ENCODE results near the gene SLC16A11. TPM values are rescaled to one million over a fixed set of nuclear protein-coding genes. Genes with fewer than 3 reads are reported as not detected.

The SLC16A11 gene
- total and polyA plus RNA-seq, 2 donors from 2014 or later: 2.1 to 7.8 TPM

DNA sequence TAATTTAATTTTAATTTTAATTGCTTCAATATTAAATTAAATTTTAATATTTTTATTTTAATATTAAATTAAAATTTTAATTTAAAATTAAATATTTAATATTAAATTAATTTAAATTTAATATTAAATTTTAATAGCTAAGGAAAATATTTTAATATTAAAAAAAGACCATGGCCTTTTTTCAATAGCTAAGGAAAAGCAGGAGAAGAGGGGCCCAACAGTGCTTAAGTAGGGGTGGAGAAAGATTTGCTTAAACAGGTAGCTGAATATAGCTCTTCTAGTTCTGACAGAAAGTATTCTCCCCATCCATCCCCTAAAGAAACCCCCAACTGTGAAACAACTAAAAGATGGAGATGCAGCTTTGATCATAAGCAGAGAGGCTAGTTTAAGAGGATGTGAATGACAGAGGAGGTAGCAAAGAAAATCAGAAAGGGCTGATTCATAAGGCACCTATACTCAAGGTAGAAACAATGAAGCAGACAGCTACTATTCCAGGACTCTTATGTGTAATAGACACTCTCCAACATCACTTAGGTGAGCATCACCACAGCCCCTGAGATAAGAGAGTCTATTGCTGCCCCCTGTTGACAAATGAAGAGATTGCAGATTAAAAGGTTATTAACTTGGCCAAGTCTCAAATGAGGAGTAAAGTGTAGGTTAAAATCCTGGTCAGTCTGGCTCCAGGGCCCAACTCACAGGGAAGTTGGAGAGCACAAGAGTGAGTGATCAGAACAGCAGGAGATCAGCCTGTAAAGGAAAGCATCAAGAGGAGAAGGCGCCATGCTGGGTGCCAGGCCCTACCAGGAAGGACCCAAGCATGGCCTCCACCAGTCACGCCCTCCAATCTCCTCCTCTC lies 39.3 kb downstream of the SLC16A11 start:
- DNase-seq (peak in 3 of 5 donors; percentile 24 to 88 (median 83)), FAIRE-seq (peak; percentile 86)
- no peak overlapping the region for H3K4me3 ChIP-seq (ENCODE audit: low read length in 3 of 3)
- peaks cover 0 to 19% (median 16%) of the 10 kb centered on the region in 3 donors for H3K36me3 ChIP-seq (ENCODE audit: control insufficient read depth in 2 of 3, insufficient read depth in 3 of 3, low read length in 3 of 3)
- H3K4me1 ChIP-seq (ENCODE audit: control insufficient read depth in 2 of 3, insufficient read depth in 2 of 3, low read depth in 1 of 3, low read length in 3 of 3): peaks cover 0 to 3% (median 0%) of the 10 kb centered on the region in 3 donors
- peak; percentile 70 for TF ChIP-seq CTCF (IDR thresholded peaks at IDR 0.05; ENCODE audit: borderline replicate concordance, extremely low read depth, insufficient read depth)
- H3K27me3 ChIP-seq (ENCODE audit: control insufficient read depth, insufficient read depth, low read length): no peaks in the 10 kb centered on the region
- H3K9me3 ChIP-seq (ENCODE audit: control insufficient read depth in 2 of 3, insufficient read depth in 1 of 3, low read length in 3 of 3): no peaks in the 10 kb centered on the region
- intact Hi-C loops (cut with DNase I): loop anchor here (5.0 to 10.0 kb wide), 2 partner anchors 87 to 330 kb away; no protein-coding TSS in a partner anchor
- no peak overlapping the region for H3K9ac ChIP-seq (ENCODE audit: low read length in 3 of 3)
- no peak overlapping the region for H3K27ac ChIP-seq (ENCODE audit: low read depth in 2 of 2, low read length in 2 of 2)

DNA sequence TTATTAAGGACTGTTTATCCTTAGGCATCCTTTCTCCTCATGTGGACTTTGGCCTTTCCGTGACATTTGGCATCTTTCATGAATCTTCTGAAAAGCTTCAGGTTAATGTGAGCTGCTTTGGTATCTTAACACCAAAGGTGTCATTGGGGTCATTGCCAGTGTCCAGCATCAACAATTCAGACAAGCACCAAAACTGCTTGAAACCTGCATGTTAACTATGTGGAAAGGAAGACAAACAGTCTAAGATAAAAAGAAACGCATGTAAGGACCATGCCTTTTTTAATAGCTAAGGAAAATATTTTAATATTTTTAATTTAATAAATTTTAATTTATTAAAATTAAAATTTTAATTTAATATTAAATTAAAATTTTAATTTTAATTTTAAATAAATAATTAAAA lies 40.1 kb downstream of the SLC16A11 start:
- Histone ChIP-seq H3K4me3 (ENCODE audit: low read length in 3 of 3) (no peak overlapping the region), H3K36me3 (ENCODE audit: control insufficient read depth in 2 of 3, insufficient read depth in 3 of 3, low read length in 3 of 3) (peaks cover 0 to 23% (median 14%) of the 10 kb centered on the region in 3 donors), H3K9ac (ENCODE audit: low read length in 3 of 3) (no peak overlapping the region), H3K27me3 (ENCODE audit: control insufficient read depth, insufficient read depth, low read length) (no peaks in the 10 kb centered on the region), H3K27ac (ENCODE audit: low read depth in 2 of 2, low read length in 2 of 2) (no peak overlapping the region), H3K9me3 (ENCODE audit: control insufficient read depth in 2 of 3, insufficient read depth in 1 of 3, low read length in 3 of 3) (no peaks in the 10 kb centered on the region), H3K4me1 (ENCODE audit: control insufficient read depth in 2 of 3, insufficient read depth in 2 of 3, low read depth in 1 of 3, low read length in 3 of 3) (peaks cover 0 to 2% (median 0%) of the 10 kb centered on the region in 3 donors)
- no peak for TF ChIP-seq CTCF (IDR thresholded peaks at IDR 0.05; ENCODE audit: borderline replicate concordance, extremely low read depth, insufficient read depth)
- DNase-seq: no peak
- intact Hi-C loops (cut with DNase I): loop anchor here (10.0 kb wide), 1 partner anchor 329 kb away; no protein-coding TSS in a partner anchor
- no peak for FAIRE-seq

DNA sequence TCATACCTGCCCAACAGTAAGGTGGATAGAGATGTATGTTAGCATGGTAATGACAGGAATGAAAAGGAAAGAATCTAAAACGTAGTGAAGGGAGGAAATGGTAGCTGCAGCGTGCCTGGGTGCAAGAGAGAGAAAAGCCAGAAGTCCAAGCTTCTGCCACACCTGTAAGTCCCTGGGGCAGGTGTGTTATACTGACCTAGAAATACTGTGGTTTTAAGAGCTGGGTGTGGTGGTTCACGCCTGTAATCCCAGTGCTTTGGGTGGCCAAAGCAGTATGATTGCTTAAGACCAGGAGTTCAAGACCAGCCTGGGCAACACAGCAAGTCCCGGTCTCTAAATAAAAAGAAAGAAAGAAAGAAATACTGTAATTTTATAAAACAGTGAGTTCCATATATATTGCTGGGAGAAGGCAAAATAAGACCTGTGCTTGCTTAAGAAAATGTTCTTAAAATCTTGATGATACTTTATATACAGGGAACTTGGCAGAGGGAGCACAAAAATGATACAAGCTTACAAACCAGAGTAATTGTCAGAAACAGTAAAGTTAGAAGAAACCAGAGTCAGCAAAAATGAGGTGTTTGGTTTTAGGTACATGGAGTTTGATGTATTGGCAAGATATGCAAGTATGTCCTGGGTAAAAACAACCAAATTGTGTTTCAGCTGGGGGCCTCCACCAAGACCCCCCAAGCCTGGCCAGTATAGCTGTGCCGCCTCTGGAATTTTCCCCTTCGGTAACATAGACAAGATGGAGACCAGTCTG lies 41.4 kb downstream of the SLC16A11 start:
- Histone ChIP-seq H3K27ac (ENCODE audit: low read depth in 2 of 2, low read length in 2 of 2) (no peak overlapping the region), H3K4me1 (ENCODE audit: control insufficient read depth in 2 of 3, insufficient read depth in 2 of 3, low read depth in 1 of 3, low read length in 3 of 3) (peaks cover 0 to 2% (median 0%) of the 10 kb centered on the region in 3 donors), H3K36me3 (ENCODE audit: control insufficient read depth in 2 of 3, insufficient read depth in 3 of 3, low read length in 3 of 3) (peaks cover 2 to 23% (median 14%) of the 10 kb centered on the region in 3 donors), H3K9me3 (ENCODE audit: control insufficient read depth in 2 of 3, insufficient read depth in 1 of 3, low read length in 3 of 3) (no peaks in the 10 kb centered on the region), H3K4me3 (ENCODE audit: low read length in 3 of 3) (no peak overlapping the region), H3K27me3 (ENCODE audit: control insufficient read depth, insufficient read depth, low read length) (no peaks in the 10 kb centered on the region), H3K9ac (ENCODE audit: low read length in 3 of 3) (no peak overlapping the region)
- DNase-seq: no peak
- TF ChIP-seq CTCF (IDR thresholded peaks at IDR 0.05; ENCODE audit: borderline replicate concordance, extremely low read depth, insufficient read depth): no peak
- no peak for FAIRE-seq
- intact Hi-C loops (cut with DNase I): loop anchor here (10.0 kb wide), 1 partner anchor 328 kb away; no protein-coding TSS in a partner anchor
